PFSK-1 (cell line): Measurements from ENCODE around the gene SELENOF.

Source experiments
- POLR2AphosphoS5 ChIP-seq: IDR thresholded peaks from 2 replicates; pipeline ENCODE4 v1.6.1; 2012; ENCODE audit warnings: low read depth, mild to moderate bottlenecking, control low read depth, low read length, moderate library complexity
- TAF1 ChIP-seq: IDR thresholded peaks from 2 replicates; pipeline ENCODE4 v1.6.1; 2012; ENCODE audit warnings: low read length, control low read depth, borderline replicate concordance; ENCODE audit not compliant: insufficient read depth

GRCh38 chr1:86942743-86943142 lies 28.8 kb upstream of the SELENOF start:
- no peak for TF ChIP-seq POLR2AphosphoS5
- no peak for TF ChIP-seq TAF1
